GM12873 (cell line): ENCODE results near the gene LGALS7B.

Experiments used
- CTCF ChIP-seq: IDR thresholded peaks from 2 replicates; pipeline ENCODE4 v1.5.1; 2012; ENCODE audit warnings: low read depth, mild to moderate bottlenecking, moderate library complexity, low read length, control low read depth; ENCODE audit not compliant: insufficient read depth; ENCODE audit errors: missing control alignments

LGALS7B gene

GRCh38 chr19:38766276-38767047, 22.5 kb upstream of the LGALS7B start:
- no peak for TF ChIP-seq CTCF

- peak; percentile 84 for TF ChIP-seq CTCF
Observed at GRCh38 chr19:38769635-38770211, 19.3 kb upstream of the LGALS7B start.

GRCh38 chr19:38773469-38774177, 15.4 kb upstream of the LGALS7B start, which contains the start of gene LGALS7:
LGALS7 (minus strand) TSS chr19:38773517; CDS start chr19:38773492, 25 bp downstream.
- TF ChIP-seq CTCF, result no peak

GRCh38 chr19:38774181-38774950, 14.6 kb upstream of the LGALS7B start:
- no peak for TF ChIP-seq CTCF

- TF ChIP-seq CTCF, result no peak
Observed at GRCh38 chr19:38778733-38779132, 10.3 kb upstream of the LGALS7B start.

GRCh38 chr19:38780443-38780842, 8.6 kb upstream of the LGALS7B start:
- TF ChIP-seq CTCF, result no peak
